ENCODE data around the gene SERPING1. TPM values are rescaled to one million over a fixed set of nuclear protein-coding genes. Genes with fewer than 3 reads are reported as not detected.

SERPING1 gene
- total RNA-seq, 4 donors from 2014 or later = 39.3 to 742 (median 362) TPM

DNA sequence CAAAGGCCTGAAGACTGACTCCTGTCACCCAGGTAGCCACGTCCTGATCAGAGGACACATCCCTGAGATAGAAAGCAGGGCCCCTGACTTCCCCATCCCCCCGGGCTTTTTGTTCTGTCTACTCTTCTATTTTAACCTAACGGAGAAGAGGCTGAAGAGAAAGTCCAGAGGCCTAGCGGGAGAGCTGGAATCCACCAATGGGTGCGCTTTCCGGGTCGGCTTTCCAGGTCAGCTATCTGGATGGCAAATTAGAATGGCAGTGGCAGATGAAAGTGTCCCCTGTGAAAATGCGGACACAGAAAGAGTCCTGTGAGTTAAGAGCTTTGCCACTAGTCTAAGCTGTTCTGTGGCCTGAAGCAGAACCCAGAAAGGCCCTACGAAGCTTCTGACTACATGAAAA is 13.1 kb upstream of the SERPING1 start:
- DNase-seq = no peak
- H3K27me3 ChIP-seq = no peaks in the 10 kb centered on the region
- H3K9me3 ChIP-seq = no peaks in the 10 kb centered on the region
- no peaks in the 10 kb centered on the region for H3K4me1 ChIP-seq
- no peaks in the 10 kb centered on the region for H3K36me3 ChIP-seq
- intact Hi-C loops (cut with DNase I; ENCODE audit: low total_unique reads) = no loop called here
- H3K4me3 ChIP-seq = no peak overlapping the region
- TF ChIP-seq CTCF (IDR thresholded peaks at IDR 0.05) (no peak), POLR2A (IDR thresholded peaks at IDR 0.05) (no peak)
- no peak overlapping the region for H3K27ac ChIP-seq

DNA sequence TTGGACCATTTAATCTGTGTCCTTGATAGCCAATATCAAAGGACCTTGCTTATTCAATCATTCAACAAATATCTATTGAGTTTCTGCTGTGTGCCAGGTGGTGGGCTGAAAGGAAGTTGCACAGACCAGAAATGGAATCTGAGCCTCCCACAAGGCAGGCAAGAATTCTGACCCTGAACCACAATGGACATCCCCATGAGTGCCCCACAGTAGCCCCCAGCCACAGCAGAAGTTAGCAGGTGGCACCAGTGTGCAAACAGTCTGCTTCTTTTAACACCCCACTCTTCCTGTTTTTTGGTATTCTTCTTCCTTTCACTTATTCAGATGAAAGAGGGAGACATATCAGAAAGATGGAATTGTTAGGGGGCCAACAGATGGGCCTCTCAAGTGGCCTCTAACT is 12.2 kb upstream of the SERPING1 start:
- Histone ChIP-seq H3K4me3 (no peak overlapping the region), H3K27ac (no peak overlapping the region), H3K4me1 (no peaks in the 10 kb centered on the region), H3K9me3 (no peaks in the 10 kb centered on the region), H3K27me3 (no peaks in the 10 kb centered on the region), H3K36me3 (no peaks in the 10 kb centered on the region)
- no peak for DNase-seq
- TF ChIP-seq POLR2A (IDR thresholded peaks at IDR 0.05) = no peak
- intact Hi-C loops (cut with DNase I; ENCODE audit: low total_unique reads) = no loop called here

GRCh38 chr11:57586711-57587245 is 10.7 kb upstream of the SERPING1 start:
- Histone ChIP-seq H3K27ac (no peak overlapping the region), H3K36me3 (no peaks in the 10 kb centered on the region), H3K9me3 (no peaks in the 10 kb centered on the region), H3K4me1 (no peaks in the 10 kb centered on the region), H3K4me3 (no peak overlapping the region), H3K27me3 (no peaks in the 10 kb centered on the region)
- TF ChIP-seq CTCF (IDR thresholded peaks at IDR 0.05) (no peak), POLR2A (IDR thresholded peaks at IDR 0.05) (no peak)
- intact Hi-C loops (cut with DNase I; ENCODE audit: low total_unique reads) = no loop called here
- no peak for DNase-seq

DNA sequence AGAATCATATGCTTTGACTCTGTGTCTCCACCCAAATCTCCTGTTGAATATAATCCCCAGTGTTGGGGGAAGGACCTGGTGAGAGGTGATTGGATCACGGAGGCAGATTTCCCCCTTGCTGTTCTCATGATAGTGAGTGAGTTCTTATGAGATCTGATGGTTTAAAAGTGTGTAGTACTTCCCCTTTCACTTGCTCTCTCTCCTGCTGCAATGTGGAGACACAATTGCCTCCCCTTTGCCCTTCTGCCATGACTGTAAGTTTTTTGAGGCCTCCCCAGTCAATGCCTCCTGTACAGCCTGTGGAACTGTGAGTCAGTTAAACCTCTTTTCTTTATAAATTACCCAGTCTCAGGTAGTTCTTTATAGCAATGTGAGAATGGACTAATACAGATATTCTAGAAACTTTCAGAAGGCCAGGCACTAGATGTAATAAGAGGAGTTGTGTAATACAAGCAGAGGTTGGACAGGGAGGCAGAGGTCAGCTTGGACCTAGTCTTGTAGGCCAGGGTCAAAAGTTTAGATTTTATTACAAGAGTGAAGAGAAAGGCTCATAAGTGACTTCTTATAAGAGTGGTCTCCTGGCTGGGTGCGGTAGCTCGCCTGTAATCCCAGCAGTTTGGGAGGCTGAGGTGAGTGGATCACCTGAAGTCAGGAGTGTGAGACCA is 9.3 kb upstream of the SERPING1 start:
- TF ChIP-seq CTCF (IDR thresholded peaks at IDR 0.05) (no peak), POLR2A (IDR thresholded peaks at IDR 0.05) (no peak)
- no peaks in the 10 kb centered on the region for H3K4me1 ChIP-seq
- H3K4me3 ChIP-seq = no peak overlapping the region
- no peaks in the 10 kb centered on the region for H3K36me3 ChIP-seq
- DNase-seq = no peak
- no peak overlapping the region for H3K27ac ChIP-seq
- intact Hi-C loops (cut with DNase I; ENCODE audit: low total_unique reads) = no loop called here
- no peaks in the 10 kb centered on the region for H3K9me3 ChIP-seq
- no peaks in the 10 kb centered on the region for H3K27me3 ChIP-seq

DNA sequence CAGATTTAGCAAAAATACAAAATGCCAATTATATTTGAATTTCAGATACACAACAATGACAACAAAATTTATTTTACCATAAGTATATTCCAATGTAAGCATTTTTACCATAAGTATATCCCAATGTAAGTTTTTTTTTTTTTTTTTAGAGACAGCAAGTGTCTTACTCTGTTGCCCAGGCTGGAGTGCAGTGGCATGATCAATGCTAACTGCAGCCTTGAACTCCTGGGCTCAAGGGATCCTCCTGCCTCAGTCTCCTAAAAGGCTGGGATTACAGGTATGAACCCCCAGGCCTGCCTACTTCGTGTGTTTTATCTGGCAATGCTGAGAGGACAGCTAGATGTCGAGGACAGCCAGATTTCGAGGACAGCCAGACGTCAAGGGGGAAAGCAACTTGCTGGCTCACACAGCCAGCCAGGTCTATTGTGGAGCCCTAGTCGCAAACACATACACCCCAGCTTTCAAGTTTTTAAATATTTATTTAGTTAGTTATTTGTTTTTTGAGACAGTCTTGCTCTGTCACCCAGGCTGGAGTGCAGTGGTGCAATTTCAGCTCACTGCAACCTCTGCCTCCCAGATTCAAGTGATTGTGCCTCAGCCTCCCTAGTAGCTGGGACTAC is 1.1 kb upstream of the SERPING1 start:
- no peak for DNase-seq
- no peak for TF ChIP-seq CTCF (IDR thresholded peaks at IDR 0.05)
- TF ChIP-seq POLR2A (IDR thresholded peaks at IDR 0.05) = no peak
- Histone ChIP-seq H3K36me3 (no peaks in the 10 kb centered on the region), H3K27me3 (no peaks in the 10 kb centered on the region), H3K4me1 (peaks cover 0 to 4% of the 10 kb centered on the region in 2 donors), H3K4me3 (peak overlapping the region in 1 of 2 donors; percentile 84), H3K27ac (peak overlapping the region; percentile 99), H3K9me3 (no peaks in the 10 kb centered on the region)
- intact Hi-C loops (cut with DNase I; ENCODE audit: low total_unique reads) = loop anchor here (10.0 kb wide), 1 partner anchor 48 kb away; the partner anchor contains the start of gene YPEL4

Data from uterus (tissue), 4 donors.